C4-2B (cell line): Measurements from ENCODE around the gene RYR3.

Experiments
- H3K27ac ChIP-seq: fragments of 450-650 bp; 2 replicates; pipeline ENCODE4 v1.5.1; 2017
- ZFX ChIP-seq: fragments of 450-650 bp; IDR thresholded peaks from 2 replicates; pipeline ENCODE4 v1.6.1; 2017
- TF ChIP-seq, protein P1 (sequence below): fragments of 450-650 bp; conservative IDR thresholded peaks from 2 replicates; pipeline ENCODE4 v1.5.1; 2017; ENCODE audit warnings: mild to moderate bottlenecking

RYR3 gene

DNA sequence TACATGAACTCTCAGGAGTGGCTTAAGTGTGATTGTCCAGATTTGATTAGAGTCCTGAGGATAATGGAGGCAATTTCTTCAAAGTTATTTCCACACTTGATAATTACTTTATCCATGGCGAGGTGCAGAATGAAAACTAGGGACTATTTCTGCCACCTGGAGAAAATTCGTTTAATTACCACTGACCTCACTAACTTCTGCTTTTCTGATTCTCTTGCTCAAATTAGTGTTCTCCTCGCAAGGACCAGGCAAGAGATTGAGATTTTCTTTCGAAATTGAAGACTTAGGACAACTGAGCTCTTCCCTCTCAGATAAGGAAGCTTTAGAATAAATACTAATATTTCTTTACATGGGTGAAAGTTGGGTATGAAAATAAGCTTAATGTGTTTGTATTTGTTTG lies 135.2 kb downstream of the RYR3 start:
- H3K27ac ChIP-seq: no peak overlapping the region
- TF ChIP-seq, protein P1, sequence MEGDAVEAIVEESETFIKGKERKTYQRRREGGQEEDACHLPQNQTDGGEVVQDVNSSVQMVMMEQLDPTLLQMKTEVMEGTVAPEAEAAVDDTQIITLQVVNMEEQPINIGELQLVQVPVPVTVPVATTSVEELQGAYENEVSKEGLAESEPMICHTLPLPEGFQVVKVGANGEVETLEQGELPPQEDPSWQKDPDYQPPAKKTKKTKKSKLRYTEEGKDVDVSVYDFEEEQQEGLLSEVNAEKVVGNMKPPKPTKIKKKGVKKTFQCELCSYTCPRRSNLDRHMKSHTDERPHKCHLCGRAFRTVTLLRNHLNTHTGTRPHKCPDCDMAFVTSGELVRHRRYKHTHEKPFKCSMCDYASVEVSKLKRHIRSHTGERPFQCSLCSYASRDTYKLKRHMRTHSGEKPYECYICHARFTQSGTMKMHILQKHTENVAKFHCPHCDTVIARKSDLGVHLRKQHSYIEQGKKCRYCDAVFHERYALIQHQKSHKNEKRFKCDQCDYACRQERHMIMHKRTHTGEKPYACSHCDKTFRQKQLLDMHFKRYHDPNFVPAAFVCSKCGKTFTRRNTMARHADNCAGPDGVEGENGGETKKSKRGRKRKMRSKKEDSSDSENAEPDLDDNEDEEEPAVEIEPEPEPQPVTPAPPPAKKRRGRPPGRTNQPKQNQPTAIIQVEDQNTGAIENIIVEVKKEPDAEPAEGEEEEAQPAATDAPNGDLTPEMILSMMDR: no peak

DNA sequence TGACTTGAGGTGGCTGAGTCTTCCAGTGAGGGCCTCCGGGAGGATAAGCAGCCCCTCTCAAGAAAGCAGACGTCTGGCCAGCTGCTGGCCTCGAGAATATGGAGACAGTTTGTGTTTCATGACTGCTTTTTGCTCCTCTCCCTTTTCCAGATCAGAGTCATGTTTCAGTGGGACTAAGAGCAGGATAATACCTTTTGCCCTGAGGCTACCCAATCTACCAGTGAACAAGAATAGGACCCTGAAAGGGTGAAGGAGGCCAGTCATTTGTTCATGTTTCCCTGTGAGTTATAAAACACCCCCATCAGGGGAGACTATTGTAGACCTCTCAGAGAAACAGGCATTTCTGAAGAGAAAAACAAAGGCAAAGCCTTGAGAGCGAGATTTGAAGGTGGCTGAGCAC lies 137.4 kb downstream of the RYR3 start:
- no peak overlapping the region for H3K27ac ChIP-seq
- TF ChIP-seq ZFX: no peak
- TF ChIP-seq, protein P1: no peak

DNA sequence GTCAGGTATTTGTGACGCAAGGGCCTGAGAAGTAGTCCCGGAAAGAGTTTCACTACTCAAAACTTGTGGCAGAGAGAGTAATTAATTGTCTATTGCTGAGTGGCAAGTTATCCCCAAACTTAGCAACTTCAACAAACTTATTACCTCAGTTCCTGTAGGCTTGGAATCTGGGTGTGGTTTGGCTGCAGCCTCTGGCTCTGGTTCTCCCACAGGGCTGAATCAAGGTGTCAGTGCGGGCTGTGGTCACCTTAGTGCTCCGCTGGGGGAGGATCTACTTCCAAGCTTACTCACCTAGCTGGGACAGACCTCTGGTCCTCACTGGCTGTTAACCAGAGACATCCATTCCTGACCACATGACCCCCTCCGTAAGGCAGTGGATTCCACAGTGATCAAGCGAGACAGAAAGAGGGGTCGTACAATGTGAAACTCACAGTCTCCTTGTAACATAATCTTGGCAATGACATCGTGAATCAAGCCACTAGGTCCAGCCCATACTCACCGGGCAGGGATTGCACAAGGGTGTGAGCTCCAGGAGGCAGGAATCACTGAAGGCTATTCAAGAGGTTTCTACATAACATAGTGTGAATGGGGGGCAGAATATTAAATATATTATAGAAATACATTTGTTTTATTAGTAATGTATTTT lies 138.3 kb downstream of the RYR3 start:
- no peak overlapping the region for H3K27ac ChIP-seq
- no peak for TF ChIP-seq ZFX
- TF ChIP-seq, protein P1: no peak

DNA sequence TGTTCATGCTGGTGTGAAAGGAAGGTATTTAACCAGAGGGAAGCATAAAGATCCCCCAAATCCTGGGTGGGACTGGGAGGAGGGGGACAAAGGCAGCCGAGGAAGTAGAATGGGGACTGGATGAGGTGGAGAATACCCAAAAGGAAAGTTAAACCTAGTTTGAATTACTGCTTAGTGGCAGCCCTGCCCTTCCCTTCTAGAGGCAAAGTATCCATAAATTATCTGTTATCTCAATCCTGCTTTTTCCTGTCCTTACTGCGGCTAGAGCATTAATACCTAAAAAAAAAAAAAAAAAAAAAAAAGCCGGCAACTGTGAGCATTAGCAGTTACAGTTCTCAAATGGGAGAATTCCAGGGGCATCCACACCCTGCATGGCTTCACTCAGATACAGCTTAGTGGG lies 139.0 kb downstream of the RYR3 start:
- TF ChIP-seq ZFX: no peak
- TF ChIP-seq, protein P1: no peak
- no peak overlapping the region for H3K27ac ChIP-seq

DNA sequence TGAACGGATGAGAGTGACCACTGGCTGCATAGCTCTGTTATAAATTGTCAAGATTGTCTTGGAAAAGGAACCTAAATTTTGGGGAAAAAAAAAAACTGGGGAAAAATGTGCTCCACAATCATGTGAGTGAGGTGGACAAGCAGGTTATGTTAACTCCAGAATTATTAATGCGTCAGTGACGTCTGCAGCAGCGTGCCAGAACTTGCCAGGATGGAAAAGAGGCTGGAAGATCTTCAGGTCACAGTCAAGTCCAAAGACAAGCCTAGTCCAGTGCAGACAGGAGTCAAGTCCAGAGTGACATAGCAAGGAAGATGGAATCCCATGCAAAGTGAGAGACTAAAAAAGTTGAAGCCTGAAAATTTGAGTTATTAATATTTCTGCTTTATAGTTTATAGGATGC lies 140.6 kb downstream of the RYR3 start:
- TF ChIP-seq, protein P1: no peak
- no peak for TF ChIP-seq ZFX
- no peak overlapping the region for H3K27ac ChIP-seq

DNA sequence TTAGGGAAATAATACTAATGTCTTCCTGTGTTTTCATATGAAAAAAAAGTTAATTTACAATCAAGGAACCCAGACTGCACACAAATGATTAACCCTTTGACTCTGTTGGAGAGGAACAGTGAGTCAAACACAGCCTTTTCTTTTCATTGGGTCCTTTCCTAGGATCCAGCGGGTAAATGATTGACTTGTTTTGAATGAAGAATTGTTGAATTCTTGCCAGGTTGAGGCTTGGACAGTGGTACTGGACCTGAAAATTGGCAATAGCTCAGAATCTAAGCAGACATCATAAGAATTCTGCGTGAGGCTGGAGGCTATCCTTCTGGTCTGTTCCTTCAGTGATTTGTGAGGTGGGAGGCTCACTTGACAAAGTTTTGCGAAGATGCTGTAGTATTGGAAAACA lies 143.0 kb downstream of the RYR3 start:
- H3K27ac ChIP-seq: no peak overlapping the region
- no peak for TF ChIP-seq ZFX
- TF ChIP-seq, protein P1: no peak

DNA sequence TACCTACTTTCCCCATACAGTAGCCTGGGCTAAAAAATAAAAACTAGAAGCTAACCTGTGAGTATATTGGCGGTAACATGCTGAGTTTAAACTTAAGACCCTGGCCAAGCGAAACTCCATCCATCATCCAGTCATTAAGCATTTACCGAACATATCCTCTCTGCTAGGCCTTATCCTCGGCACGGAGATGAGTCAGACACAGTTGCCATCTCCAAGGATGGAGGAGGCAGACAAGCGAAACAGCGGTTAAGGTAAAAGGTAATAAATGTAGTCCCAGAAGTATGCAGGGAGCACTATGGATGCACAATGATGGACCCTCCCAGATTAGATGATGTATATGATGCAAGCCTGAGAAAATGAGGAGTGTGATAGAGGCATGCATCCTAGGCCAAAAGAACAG lies 143.6 kb downstream of the RYR3 start:
- TF ChIP-seq, protein P1: no peak
- no peak for TF ChIP-seq ZFX

More for the DNA sequence above, 143.6 kb downstream of the RYR3 start:
- H3K27ac ChIP-seq: no peak overlapping the region
